H1 (cell line): Measurements from ENCODE around the gene PLXDC2. TPM values are rescaled to one million over a fixed set of nuclear protein-coding genes. Genes with fewer than 3 reads are reported as not detected.

ENCODE experiments used
- SAP30 ChIP-seq: fragments of 300-600 bp; sonication (generic); IDR thresholded peaks from 2 replicates; pipeline ENCODE4 v1.7.1; 2012; ENCODE audit warnings: low read length, moderate library complexity, mild to moderate bottlenecking, inconsistent platforms; ENCODE audit not compliant: insufficient read depth, insufficient replicate concordance
- polyA plus RNA-seq, 7 experiments: library from polyadenylated mRNA; depleted of rRNA in 3 of 7; stranded (reverse) in 5 of 7; unstranded in 2 of 7; fragments of >200 nt in 5 of 7; fragments of 200-250 nt in 2 of 7; gene quantifications; 1 replicate in 5 of 7; 2 replicates in 1 of 7; 4 replicates in 1 of 7; pipeline versions ENCODE4 v1.2.1 to v1.2.3, GENCODE V29; 2011 to 2013; ENCODE audit warnings: missing spikeins in 2 of 7, mixed read lengths in 2 of 7
- total RNA-seq: library from RNA; stranded (reverse); fragmentation: NEBNext Ultra II Directional; extraction: Animal tissue kit (Norgen Biotek cat#: 25700); gene quantifications from 2 replicates; pipeline ENCODE4 v1.2.1, GENCODE V29; 2021

PLXDC2 gene
- total and polyA plus RNA-seq, 2 of the 8 experiments (the other 6 are each of a cell fraction or from before 2014, with no cell fraction given) = 23.0 to 40.5 TPM

GRCh38 chr10:20166096-20166675, 350.0 kb downstream of the PLXDC2 start (continued):
- TF ChIP-seq SAP30 = no peak
- TF ChIP-seq, all 59 proteins: peak for 0
